WTC11 (cell line): ENCODE results near the gene CTNNBIP1. TPM values are rescaled to one million over a fixed set of nuclear protein-coding genes. Genes with fewer than 3 reads are reported as not detected.

Source experiments
- ATAC-seq: fragments of 200-7000 bp; cut with Tn5 transposase; 2 replicates; pipeline ENCODE4 v1.10.0; 2021; ENCODE audit warnings: mild to moderate bottlenecking, moderate library complexity
- CTCF ChIA-PET: fragments of 300-600 bp; sonication (Branson Sonifier 250); formaldehyde crosslinking; loops from one replicate; lab custom pipeline; 2021; ENCODE audit warnings: antibody characterized with exemption; lab: Charles Lee
- POLR2A ChIA-PET: fragments of 350-600 bp; sonication (Branson Sonifier 250); formaldehyde crosslinking; loops from one replicate; lab custom pipeline; 2021; ENCODE audit warnings: antibody characterized with exemption; lab: Charles Lee
- DNase-seq: peaks from one replicate; pipeline ENCODE4 v3.0.0; 2021; ENCODE audit warnings: low spot score
- H3K27ac Mint-ChIP-seq: 2 replicates; pipeline ENCODE4 v1.8.0; 2021; ENCODE audit warnings: mixed read lengths
- H3K27me3 Mint-ChIP-seq: 2 replicates; pipeline ENCODE4 v1.8.0; 2021; ENCODE audit warnings: low read depth, mild to moderate bottlenecking, moderate library complexity, mixed read lengths
- H3K36me3 Mint-ChIP-seq: 2 replicates; pipeline ENCODE4 v1.8.0; 2021; ENCODE audit warnings: mixed read lengths
- H3K4me1 Mint-ChIP-seq: 2 replicates; pipeline ENCODE4 v1.8.0; 2022; ENCODE audit warnings: mixed read lengths
- H3K4me3 Mint-ChIP-seq: 2 replicates; pipeline ENCODE4 v1.8.0; 2021; ENCODE audit warnings: mild to moderate bottlenecking, moderate library complexity, mixed read lengths
- H3K9me3 Mint-ChIP-seq: 2 replicates; pipeline ENCODE4 v1.8.0; 2021; ENCODE audit warnings: mixed read lengths
- JAZF1 ChIP-seq: fragments of 250-450 bp; sonication (Bioruptor Pico); IDR thresholded peaks from 2 replicates; pipeline ENCODE4 v1.9.0; 2021; ENCODE audit warnings: moderate library complexity, mild to moderate bottlenecking, inconsistent platforms
- SOX15 ChIP-seq: fragments of 250-450 bp; sonication (Bioruptor Pico); IDR thresholded peaks from 2 replicates; pipeline ENCODE4 v1.9.0; 2021; ENCODE audit warnings: mild to moderate bottlenecking
- total RNA-seq: library from RNA; stranded (reverse); gene quantifications from 3 replicates; pipeline ENCODE4 v1.2.3, GENCODE V29; 2021
- TF ChIP-seq, protein P1 (sequence below): sonication (generic); formaldehyde crosslinking; IDR thresholded peaks from 2 replicates; pipeline ENCODE4 v1.8.0; 2022; ENCODE audit warnings: missing genetic modification reagents
- TF ChIP-seq, protein P2 (sequence below): sonication (generic); formaldehyde crosslinking; conservative IDR thresholded peaks from 2 replicates; pipeline ENCODE4 v1.8.1; 2022; ENCODE audit warnings: mild to moderate bottlenecking, missing genetic modification reagents
- TF ChIP-seq, protein P3 (sequence below): fragments of 250-450 bp; sonication (Bioruptor Pico); IDR thresholded peaks from 2 replicates; pipeline ENCODE4 v1.9.0; 2021; ENCODE audit warnings: mild to moderate bottlenecking
- TF ChIP-seq, protein P4 (sequence below): fragments of 250-450 bp; sonication (Bioruptor Pico); IDR thresholded peaks from 2 replicates; pipeline ENCODE4 v1.9.0; 2021; ENCODE audit warnings: mild to moderate bottlenecking
- TF ChIP-seq, protein P5 (sequence below): sonication (generic); formaldehyde crosslinking; IDR thresholded peaks from 2 replicates; pipeline ENCODE4 v1.8.0; 2023; ENCODE audit warnings: mild to moderate bottlenecking, missing genetic modification reagents

Gene CTNNBIP1
- total RNA-seq, 1 experiment from 2014 or later, result 58.2 TPM

DNA sequence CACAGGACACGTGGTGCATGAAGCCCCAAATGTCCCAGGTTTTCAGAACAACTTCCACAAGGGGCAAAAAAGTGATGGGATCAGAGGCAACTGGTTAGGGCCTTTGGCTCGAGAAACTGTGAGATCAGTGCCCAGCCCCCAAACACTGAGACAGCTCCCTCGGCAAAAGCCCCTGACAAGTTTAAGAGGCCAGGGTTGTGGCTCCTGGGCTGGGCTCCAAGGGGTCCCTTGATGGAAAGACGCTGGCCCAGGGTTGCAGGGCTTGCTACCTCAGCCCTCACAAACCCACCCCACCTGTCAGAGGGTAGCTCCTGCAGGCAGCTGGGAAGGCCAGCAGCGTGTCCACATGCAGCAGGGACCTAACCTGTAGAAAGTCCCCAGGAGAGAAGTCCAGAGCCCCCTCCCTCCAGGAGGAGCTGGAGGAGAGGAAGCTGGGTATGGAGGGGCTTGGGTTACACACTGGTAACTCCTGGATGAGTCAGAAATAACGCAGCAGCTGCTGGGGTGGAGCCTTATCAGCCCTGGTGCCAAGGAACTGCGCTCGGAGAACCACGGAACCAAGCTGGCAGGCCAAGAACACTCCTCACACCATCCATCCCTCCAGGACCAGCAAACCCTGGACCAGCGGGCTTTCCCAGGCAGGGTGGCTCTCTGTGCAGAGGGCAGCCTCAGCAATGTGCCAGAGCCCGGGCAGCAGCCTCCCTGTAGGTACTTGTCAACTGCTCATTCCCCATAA, 37.5 kb downstream of the CTNNBIP1 start (continued):
- TF ChIP-seq, protein P1, sequence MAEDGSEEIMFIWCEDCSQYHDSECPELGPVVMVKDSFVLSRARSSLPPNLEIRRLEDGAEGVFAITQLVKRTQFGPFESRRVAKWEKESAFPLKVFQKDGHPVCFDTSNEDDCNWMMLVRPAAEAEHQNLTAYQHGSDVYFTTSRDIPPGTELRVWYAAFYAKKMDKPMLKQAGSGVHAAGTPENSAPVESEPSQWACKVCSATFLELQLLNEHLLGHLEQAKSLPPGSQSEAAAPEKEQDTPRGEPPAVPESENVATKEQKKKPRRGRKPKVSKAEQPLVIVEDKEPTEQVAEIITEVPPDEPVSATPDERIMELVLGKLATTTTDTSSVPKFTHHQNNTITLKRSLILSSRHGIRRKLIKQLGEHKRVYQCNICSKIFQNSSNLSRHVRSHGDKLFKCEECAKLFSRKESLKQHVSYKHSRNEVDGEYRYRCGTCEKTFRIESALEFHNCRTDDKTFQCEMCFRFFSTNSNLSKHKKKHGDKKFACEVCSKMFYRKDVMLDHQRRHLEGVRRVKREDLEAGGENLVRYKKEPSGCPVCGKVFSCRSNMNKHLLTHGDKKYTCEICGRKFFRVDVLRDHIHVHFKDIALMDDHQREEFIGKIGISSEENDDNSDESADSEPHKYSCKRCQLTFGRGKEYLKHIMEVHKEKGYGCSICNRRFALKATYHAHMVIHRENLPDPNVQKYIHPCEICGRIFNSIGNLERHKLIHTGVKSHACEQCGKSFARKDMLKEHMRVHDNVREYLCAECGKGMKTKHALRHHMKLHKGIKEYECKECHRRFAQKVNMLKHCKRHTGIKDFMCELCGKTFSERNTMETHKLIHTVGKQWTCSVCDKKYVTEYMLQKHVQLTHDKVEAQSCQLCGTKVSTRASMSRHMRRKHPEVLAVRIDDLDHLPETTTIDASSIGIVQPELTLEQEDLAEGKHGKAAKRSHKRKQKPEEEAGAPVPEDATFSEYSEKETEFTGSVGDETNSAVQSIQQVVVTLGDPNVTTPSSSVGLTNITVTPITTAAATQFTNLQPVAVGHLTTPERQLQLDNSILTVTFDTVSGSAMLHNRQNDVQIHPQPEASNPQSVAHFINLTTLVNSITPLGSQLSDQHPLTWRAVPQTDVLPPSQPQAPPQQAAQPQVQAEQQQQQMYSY (CRISPR knock-in tag), result no peak

DNA sequence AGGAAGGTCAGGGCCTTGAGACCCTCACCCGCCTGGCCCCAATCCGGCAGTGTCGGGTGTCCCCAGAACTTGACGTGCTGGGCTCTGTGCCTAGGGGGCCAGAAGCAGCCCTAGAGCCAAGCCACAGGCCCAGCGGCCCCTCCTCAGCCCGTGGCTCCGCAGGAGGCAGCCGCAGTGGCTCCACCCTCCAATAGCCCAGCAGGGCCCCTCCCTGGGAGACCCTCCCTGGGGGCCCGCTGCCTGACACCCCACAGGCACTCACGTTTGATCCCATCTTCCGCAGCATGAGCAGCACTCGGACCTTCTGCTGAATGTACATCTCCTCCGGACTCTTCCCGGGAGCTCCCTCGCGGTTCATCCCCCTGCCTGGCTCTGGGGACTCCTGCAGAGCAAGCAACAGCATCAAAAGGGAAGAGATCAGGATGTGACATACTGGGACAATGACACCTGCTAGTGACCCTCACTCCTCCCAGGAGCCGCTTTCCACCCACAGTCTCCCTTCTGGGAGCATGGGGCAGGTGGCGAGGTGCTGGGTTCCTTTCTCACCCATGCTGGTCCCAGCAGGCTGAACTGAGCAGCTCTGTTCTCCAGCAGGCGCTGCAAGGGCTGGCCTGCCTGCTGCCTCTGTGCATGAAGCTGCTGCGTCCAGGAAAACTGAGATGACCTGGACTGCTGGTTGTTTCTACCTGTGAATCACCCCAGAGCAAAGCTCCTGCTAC, 38.2 kb downstream of the CTNNBIP1 start:
- no peak for DNase-seq
- Mint-ChIP-seq H3K36me3 (no peaks in the 10 kb centered on the region), H3K4me3 (no peak overlapping the region), H3K27me3 (no peaks in the 10 kb centered on the region), H3K9me3 (no peaks in the 10 kb centered on the region), H3K4me1 (peaks cover 10% of the 10 kb centered on the region), H3K27ac (no peak overlapping the region)
- no peak for TF ChIP-seq SOX15 (CRISPR knock-in tag)
- TF ChIP-seq JAZF1 (CRISPR knock-in tag), result no peak
- TF ChIP-seq, protein P2, sequence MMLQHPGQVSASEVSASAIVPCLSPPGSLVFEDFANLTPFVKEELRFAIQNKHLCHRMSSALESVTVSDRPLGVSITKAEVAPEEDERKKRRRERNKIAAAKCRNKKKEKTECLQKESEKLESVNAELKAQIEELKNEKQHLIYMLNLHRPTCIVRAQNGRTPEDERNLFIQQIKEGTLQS (CRISPR knock-in tag), result no peak
- CTCF ChIA-PET, result interaction anchor here (0.8 to 3.3 kb wide), 7 partner anchors 11 to 338 kb away, joined by 3 to 21 read pairs (median 5); partner anchors contain the start of gene KIF1B
- ATAC-seq, result no peak
- POLR2A ChIA-PET, result interaction anchor here (1.2 kb wide), 1 partner anchor 39 kb away, joined by 3 read pairs; the partner anchor contains the start of gene CTNNBIP1

DNA sequence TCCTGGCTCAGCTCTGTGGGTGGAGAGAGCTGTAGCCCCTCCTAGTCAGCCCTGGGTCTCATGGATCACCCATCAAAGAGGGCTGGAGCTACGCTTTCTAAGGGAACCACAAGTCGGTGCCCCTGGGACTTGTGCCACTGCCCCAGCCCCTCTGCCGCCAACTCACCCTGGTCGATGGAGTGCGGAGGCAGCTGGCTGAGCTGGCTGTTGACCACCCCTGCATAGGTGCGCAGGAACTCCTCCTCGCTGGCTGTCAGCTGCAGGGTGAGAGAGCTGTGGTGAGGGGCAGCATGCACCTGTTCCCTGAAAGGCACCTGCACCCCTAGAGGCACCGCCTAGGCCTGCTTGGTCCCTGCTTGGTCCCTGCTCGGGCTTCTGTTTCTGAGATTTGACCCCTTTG, 39.0 kb downstream of the CTNNBIP1 start:
- POLR2A ChIA-PET, result no interaction called here
- Mint-ChIP-seq H3K27me3 (no peaks in the 10 kb centered on the region), H3K9me3 (no peaks in the 10 kb centered on the region), H3K27ac (no peak overlapping the region), H3K4me3 (no peak overlapping the region), H3K36me3 (no peaks in the 10 kb centered on the region), H3K4me1 (peaks cover 11% of the 10 kb centered on the region)
- CTCF ChIA-PET, result interaction anchor here (2.1 to 3.3 kb wide), 2 partner anchors 10 to 150 kb away, joined by 8 to 21 read pairs; no protein-coding TSS in a partner anchor
- ATAC-seq (no peak), DNase-seq (no peak)
- TF ChIP-seq, protein P3, sequence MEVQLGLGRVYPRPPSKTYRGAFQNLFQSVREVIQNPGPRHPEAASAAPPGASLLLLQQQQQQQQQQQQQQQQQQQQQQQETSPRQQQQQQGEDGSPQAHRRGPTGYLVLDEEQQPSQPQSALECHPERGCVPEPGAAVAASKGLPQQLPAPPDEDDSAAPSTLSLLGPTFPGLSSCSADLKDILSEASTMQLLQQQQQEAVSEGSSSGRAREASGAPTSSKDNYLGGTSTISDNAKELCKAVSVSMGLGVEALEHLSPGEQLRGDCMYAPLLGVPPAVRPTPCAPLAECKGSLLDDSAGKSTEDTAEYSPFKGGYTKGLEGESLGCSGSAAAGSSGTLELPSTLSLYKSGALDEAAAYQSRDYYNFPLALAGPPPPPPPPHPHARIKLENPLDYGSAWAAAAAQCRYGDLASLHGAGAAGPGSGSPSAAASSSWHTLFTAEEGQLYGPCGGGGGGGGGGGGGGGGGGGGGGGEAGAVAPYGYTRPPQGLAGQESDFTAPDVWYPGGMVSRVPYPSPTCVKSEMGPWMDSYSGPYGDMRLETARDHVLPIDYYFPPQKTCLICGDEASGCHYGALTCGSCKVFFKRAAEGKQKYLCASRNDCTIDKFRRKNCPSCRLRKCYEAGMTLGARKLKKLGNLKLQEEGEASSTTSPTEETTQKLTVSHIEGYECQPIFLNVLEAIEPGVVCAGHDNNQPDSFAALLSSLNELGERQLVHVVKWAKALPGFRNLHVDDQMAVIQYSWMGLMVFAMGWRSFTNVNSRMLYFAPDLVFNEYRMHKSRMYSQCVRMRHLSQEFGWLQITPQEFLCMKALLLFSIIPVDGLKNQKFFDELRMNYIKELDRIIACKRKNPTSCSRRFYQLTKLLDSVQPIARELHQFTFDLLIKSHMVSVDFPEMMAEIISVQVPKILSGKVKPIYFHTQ (CRISPR knock-in tag), result no peak
- TF ChIP-seq, protein P4, sequence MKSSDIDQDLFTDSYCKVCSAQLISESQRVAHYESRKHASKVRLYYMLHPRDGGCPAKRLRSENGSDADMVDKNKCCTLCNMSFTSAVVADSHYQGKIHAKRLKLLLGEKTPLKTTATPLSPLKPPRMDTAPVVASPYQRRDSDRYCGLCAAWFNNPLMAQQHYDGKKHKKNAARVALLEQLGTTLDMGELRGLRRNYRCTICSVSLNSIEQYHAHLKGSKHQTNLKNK (CRISPR knock-in tag), result no peak
- TF ChIP-seq, protein P5, sequence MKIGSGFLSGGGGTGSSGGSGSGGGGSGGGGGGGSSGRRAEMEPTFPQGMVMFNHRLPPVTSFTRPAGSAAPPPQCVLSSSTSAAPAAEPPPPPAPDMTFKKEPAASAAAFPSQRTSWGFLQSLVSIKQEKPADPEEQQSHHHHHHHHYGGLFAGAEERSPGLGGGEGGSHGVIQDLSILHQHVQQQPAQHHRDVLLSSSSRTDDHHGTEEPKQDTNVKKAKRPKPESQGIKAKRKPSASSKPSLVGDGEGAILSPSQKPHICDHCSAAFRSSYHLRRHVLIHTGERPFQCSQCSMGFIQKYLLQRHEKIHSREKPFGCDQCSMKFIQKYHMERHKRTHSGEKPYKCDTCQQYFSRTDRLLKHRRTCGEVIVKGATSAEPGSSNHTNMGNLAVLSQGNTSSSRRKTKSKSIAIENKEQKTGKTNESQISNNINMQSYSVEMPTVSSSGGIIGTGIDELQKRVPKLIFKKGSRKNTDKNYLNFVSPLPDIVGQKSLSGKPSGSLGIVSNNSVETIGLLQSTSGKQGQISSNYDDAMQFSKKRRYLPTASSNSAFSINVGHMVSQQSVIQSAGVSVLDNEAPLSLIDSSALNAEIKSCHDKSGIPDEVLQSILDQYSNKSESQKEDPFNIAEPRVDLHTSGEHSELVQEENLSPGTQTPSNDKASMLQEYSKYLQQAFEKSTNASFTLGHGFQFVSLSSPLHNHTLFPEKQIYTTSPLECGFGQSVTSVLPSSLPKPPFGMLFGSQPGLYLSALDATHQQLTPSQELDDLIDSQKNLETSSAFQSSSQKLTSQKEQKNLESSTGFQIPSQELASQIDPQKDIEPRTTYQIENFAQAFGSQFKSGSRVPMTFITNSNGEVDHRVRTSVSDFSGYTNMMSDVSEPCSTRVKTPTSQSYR (CRISPR knock-in tag), result no peak
